IPS DF 19.7 (cell line): ENCODE data around the gene RNU5B-1.
"Not testable (repeated sequence)": the region's sequence is repeated elsewhere in the genome, so short reads cannot be mapped to it uniquely, and the experiment has no call there.

Experiments
- DNase-seq: peaks from one replicate; pipeline ENCODE4 v3.0.0-alpha.2; 2013; ENCODE audit warnings: low read depth, low spot score

The RNU5B-1 gene

GRCh38 chr15:65342493-65342892 is 38.0 kb downstream of the RNU5B-1 start:
- DNase-seq: no peak

- no peak for DNase-seq
Observed at GRCh38 chr15:65343374-65343981, 39.0 kb downstream of the RNU5B-1 start.

GRCh38 chr15:65344214-65344913 is 39.9 kb downstream of the RNU5B-1 start:
- no peak for DNase-seq

GRCh38 chr15:65344914-65345275 is 40.4 kb downstream of the RNU5B-1 start:
- DNase-seq: no peak

GRCh38 chr15:65346856-65347598 is 42.5 kb downstream of the RNU5B-1 start:
- no peak for DNase-seq

- DNase-seq: not testable (repeated sequence)
Observed at GRCh38 chr15:65347756-65348155, 43.3 kb downstream of the RNU5B-1 start.

GRCh38 chr15:65349338-65349737 is 44.9 kb downstream of the RNU5B-1 start:
- no peak for DNase-seq

- not testable (repeated sequence) for DNase-seq
Observed at GRCh38 chr15:65351972-65352371, 47.5 kb downstream of the RNU5B-1 start.
